ENCODE data around the gene EVI5L. TPM values are rescaled to one million over a fixed set of nuclear protein-coding genes. Genes with fewer than 3 reads are reported as not detected.

EVI5L gene
- polyA plus RNA-seq, 3 donors, result 0.76 to 5.7 (median 1.3) TPM

- Mint-ChIP-seq H3K27me3 (ENCODE audit: low read depth in 3 of 3) (peaks cover 41 to 55% (median 46%) of the 10 kb centered on the region in 3 donors), H3K9me3 (peaks cover 0 to 25% (median 14%) of the 10 kb centered on the region in 7 donors), H3K36me3 (peaks cover 24 to 38% of the 10 kb centered on the region in 2 donors), H3K4me3 (peak overlapping the region in 1 of 2 donors; percentile 77), H3K4me1 (peaks cover 27% of the 10 kb centered on the region), H3K27ac (no peak overlapping the region)
- H3K79me2 ChIP-seq (ENCODE audit: insufficient read depth, low read length), result no peaks in the 10 kb centered on the region
- H3K9ac ChIP-seq (ENCODE audit: insufficient read depth, low read length, poor library complexity, severe bottlenecking), result no peak overlapping the region
- intact Hi-C loops (cut with micrococcal nuclease), result no loop called here
- TF ChIP-seq, protein P1, sequence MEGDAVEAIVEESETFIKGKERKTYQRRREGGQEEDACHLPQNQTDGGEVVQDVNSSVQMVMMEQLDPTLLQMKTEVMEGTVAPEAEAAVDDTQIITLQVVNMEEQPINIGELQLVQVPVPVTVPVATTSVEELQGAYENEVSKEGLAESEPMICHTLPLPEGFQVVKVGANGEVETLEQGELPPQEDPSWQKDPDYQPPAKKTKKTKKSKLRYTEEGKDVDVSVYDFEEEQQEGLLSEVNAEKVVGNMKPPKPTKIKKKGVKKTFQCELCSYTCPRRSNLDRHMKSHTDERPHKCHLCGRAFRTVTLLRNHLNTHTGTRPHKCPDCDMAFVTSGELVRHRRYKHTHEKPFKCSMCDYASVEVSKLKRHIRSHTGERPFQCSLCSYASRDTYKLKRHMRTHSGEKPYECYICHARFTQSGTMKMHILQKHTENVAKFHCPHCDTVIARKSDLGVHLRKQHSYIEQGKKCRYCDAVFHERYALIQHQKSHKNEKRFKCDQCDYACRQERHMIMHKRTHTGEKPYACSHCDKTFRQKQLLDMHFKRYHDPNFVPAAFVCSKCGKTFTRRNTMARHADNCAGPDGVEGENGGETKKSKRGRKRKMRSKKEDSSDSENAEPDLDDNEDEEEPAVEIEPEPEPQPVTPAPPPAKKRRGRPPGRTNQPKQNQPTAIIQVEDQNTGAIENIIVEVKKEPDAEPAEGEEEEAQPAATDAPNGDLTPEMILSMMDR (IDR thresholded peaks at IDR 0.05), result no peak
- peaks cover 45% of the 10 kb centered on the region for H4K20me1 ChIP-seq (ENCODE audit: insufficient read depth, low read length)
- no peak overlapping the region for H3K4me2 ChIP-seq (replicated peaks; ENCODE audit: extremely low read depth, low read length, poor library complexity, severe bottlenecking)
- H3K27ac ChIP-seq (ENCODE audit: low read depth in 1 of 2, low read length in 2 of 2), result no peak overlapping the region
- H3K4me1 ChIP-seq (ENCODE audit: control insufficient read depth in 1 of 2, insufficient read depth in 2 of 2, low read length in 2 of 2), result peaks cover 17 to 38% of the 10 kb centered on the region in 2 donors
- no peak overlapping the region for H3K4me3 ChIP-seq (replicated peaks in 1 of 3; ENCODE audit: low read depth in 2 of 3, low read length in 3 of 3)
- peaks cover 0 to 19% of the 10 kb centered on the region in 2 donors for H3K9me3 ChIP-seq (replicated peaks in 1 of 2; ENCODE audit: control insufficient read depth in 1 of 2, insufficient read depth in 1 of 2, low read length in 2 of 2)
- H3K36me3 ChIP-seq (replicated peaks in 1 of 2; ENCODE audit: control insufficient read depth in 1 of 2, insufficient read depth in 2 of 2, low read length in 2 of 2), result peaks cover 36 to 38% of the 10 kb centered on the region in 2 donors
- WGBS (ENCODE audit: insufficient coverage), result no CpG with 5 or more reads among the region's 12 CpGs
- peaks cover 26 to 41% of the 10 kb centered on the region in 2 donors for H3K27me3 ChIP-seq (ENCODE audit: control insufficient read depth in 2 of 2, insufficient read depth in 2 of 2, low read length in 2 of 2)
- H2AFZ ChIP-seq (ENCODE audit: insufficient read depth, low read depth, low read length, poor library complexity, severe bottlenecking), result no peak overlapping the region
- DNase-seq, result no peak
These were observed 84.1 kb downstream of the EVI5L start for GRCh38 chr19:7914099-7914498.

Other genes with a start within 250 kb of the EVI5L start
- gene CAMSAP3, start 234.4 kb upstream of the EVI5L start, polyA plus RNA-seq, result under 1 TPM in 1 of 3 donors, not detected in 2; 0.05 TPM
- gene XAB2, start 200.7 kb upstream of the EVI5L start, polyA plus RNA-seq, result 10 to 100 TPM in 1 of 3 donors, 1 to 10 TPM in 2; 4.6 to 55.7 (median 8.8) TPM
- 100 to 1,000 TPM in 2 of 3 donors, 10 to 100 TPM in 1; 64.6 to 386 (median 300) TPM for gene PET100, start 200.4 kb upstream of the EVI5L start, polyA plus RNA-seq
- gene PCP2, start 196.5 kb upstream of the EVI5L start, polyA plus RNA-seq, result 1 to 10 TPM in 1 of 3 donors, not detected in 2; 1.8 TPM
- gene STXBP2, start 193.1 kb upstream of the EVI5L start, polyA plus RNA-seq, result 100 to 1,000 TPM; 249 to 846 (median 327) TPM
- gene RETN, start 161.2 kb upstream of the EVI5L start, polyA plus RNA-seq, result 100 to 1,000 TPM in 1 of 3 donors, 10 to 100 TPM in 2; 42.1 to 119 (median 60.0) TPM
- gene MCEMP1, start 153.1 kb upstream of the EVI5L start, polyA plus RNA-seq, result 100 to 1,000 TPM in 2 of 3 donors, 10 to 100 TPM in 1; 79.4 to 122 (median 104) TPM
- 100 to 1,000 TPM; 126 to 449 (median 414) TPM for gene TRAPPC5, start 149.4 kb upstream of the EVI5L start, polyA plus RNA-seq
- gene FCER2, start 128.1 kb upstream of the EVI5L start, polyA plus RNA-seq, result 1 to 10 TPM; 1.1 to 4.1 (median 2.1) TPM
- gene CLEC4G, start 98.1 kb upstream of the EVI5L start, polyA plus RNA-seq, result 1 to 10 TPM; 4.7 to 7.9 (median 7.1) TPM
- gene CD209, start 82.7 kb upstream of the EVI5L start, polyA plus RNA-seq, result 1 to 10 TPM; 1.1 to 2.1 (median 1.8) TPM
- gene CLEC4M, start 67.0 kb upstream of the EVI5L start, polyA plus RNA-seq, result not detected
- gene PRR36, start 44.2 kb downstream of the EVI5L start, polyA plus RNA-seq, result not detected
- not detected for gene LRRC8E, start 58.3 kb downstream of the EVI5L start, polyA plus RNA-seq
- gene MAP2K7, start 73.7 kb downstream of the EVI5L start, polyA plus RNA-seq, result 10 to 100 TPM in 1 of 3 donors, 1 to 10 TPM in 1, under 1 TPM in 1; 0.92 to 39.5 (median 1.5) TPM
- not detected for gene TGFBR3L, start 84.6 kb downstream of the EVI5L start, polyA plus RNA-seq
- 10 to 100 TPM; 15.7 to 27.5 (median 18.3) TPM for gene SNAPC2, start 90.1 kb downstream of the EVI5L start, polyA plus RNA-seq
- not detected for gene CTXN1, start 95.9 kb downstream of the EVI5L start, polyA plus RNA-seq
- 10 to 100 TPM in 2 of 3 donors, 1 to 10 TPM in 1; 9.5 to 33.2 (median 10.4) TPM for gene TIMM44, start 113.4 kb downstream of the EVI5L start, polyA plus RNA-seq
- 10 to 100 TPM; 25.1 to 31.1 (median 30.7) TPM for gene ELAVL1, start 175.4 kb downstream of the EVI5L start, polyA plus RNA-seq
- not detected for gene CCL25, start 222.5 kb downstream of the EVI5L start, polyA plus RNA-seq